Heart right ventricle (tissue), 16 donors: Measurements from ENCODE around the gene LDLRAD2. TPM values are rescaled to one million over a fixed set of nuclear protein-coding genes. Genes with fewer than 3 reads are reported as not detected.

ENCODE experiments used
- ATAC-seq, 8 donors: fragments of 200-7000 bp; cut with Tn5 transposase; one replicate each; pipeline ENCODE4 v1.9.1; 2020; ENCODE audit warnings: mild to moderate bottlenecking in 8 of 8, moderate library complexity in 8 of 8, moderate number of reproducible peaks in 1 of 8
- DNase-seq, 2 donors: peaks; one replicate each; pipeline ENCODE4 v3.0.0-alpha.2; 2020
- H3K27ac ChIP-seq, 10 donors: fragments of 200-600 bp; sonication (generic) in 2 of 10; one replicate each; pipeline versions ENCODE4 v1.5.0 to v1.8.0; 2020 to 2022; ENCODE audit warnings: mild to moderate bottlenecking in 3 of 10
- H3K27me3 ChIP-seq, 7 donors: fragments of 200-600 bp; one replicate each; pipeline ENCODE4 v1.8.0; 2021 to 2022; ENCODE audit warnings: mild to moderate bottlenecking in 2 of 7
- H3K36me3 ChIP-seq, 9 donors: fragments of 200-600 bp; sonication (generic) in 1 of 9; one replicate each; pipeline versions ENCODE4 v1.5.0 to v1.8.0; 2020 to 2022; ENCODE audit warnings: mild to moderate bottlenecking in 2 of 9
- H3K4me1 ChIP-seq, 9 donors: fragments of 200-600 bp; sonication (generic) in 1 of 9; one replicate each; pipeline versions ENCODE4 v1.5.0 to v1.8.0; 2020 to 2022; ENCODE audit warnings: mild to moderate bottlenecking in 4 of 9
- H3K4me3 ChIP-seq, 10 donors: fragments of 200-600 bp; sonication (generic) in 2 of 10; one replicate each; pipeline versions ENCODE4 v1.5.0 to v1.8.0; 2020 to 2022; ENCODE audit warnings: mild to moderate bottlenecking in 7 of 10, moderate library complexity in 2 of 10
- H3K9me3 ChIP-seq, 11 donors: fragments of 200-600 bp in 10 of 11; sonication (generic) in 2 of 11; one replicate each; pipeline versions ENCODE4 v1.5.0 to v1.8.0; 2013 to 2022; ENCODE audit warnings: mild to moderate bottlenecking in 2 of 11, control low read depth in 1 of 11, moderate library complexity in 1 of 11
- WGBS, 2 donors: extraction: QIAGEN DNeasy Blood & Tissue Kit; methylation state at CpG; one replicate each; pipeline ENCODE4 v1.1.7; 2013; ENCODE audit warnings: inconsistent platforms in 1 of 2; 5-methylcytosine and 5-hydroxymethylcytosine counted together
- intact Hi-C, 10 donors: fragments of 100-400 bp; cut with DNase I; formaldehyde crosslinking; loops; one replicate each; pipeline versions ENCODE4 v1.11.1 to v1.14.2; 2022
- polyA plus RNA-seq, 2 donors: library from polyadenylated mRNA; stranded (reverse); fragments of 200-250 nt; gene quantifications; one replicate each; pipeline ENCODE4 v1.2.3, GENCODE V29; 2013
- total RNA-seq, 10 donors: library from RNA; stranded (reverse); fragmentation: NEBNext Ultra II Directional in 3 of 10; extraction: Animal tissue kit (Norgen Biotek cat#: 25700) in 3 of 10; gene quantifications; one replicate each; pipeline versions ENCODE4 v1.2.1 to v1.2.4, GENCODE V29; 2021 to 2023
- TF ChIP-seq, protein P1 (sequence below), 9 donors: fragments of 200-600 bp; sonication (generic) in 2 of 9; IDR thresholded peaks; one replicate each; pipeline versions ENCODE4 v1.5.0 to v1.8.0; 2021 to 2022; ENCODE audit warnings: antibody characterized with exemption in 9 of 9, mild to moderate bottlenecking in 5 of 9, moderate library complexity in 1 of 9
- donor health status: Arrhythmogenic right ventricular cardiomyopathy.
- donor health status: ischemic (EF 13 %, LVEDD 7.1; RV severe dilation, severe dysfunction).
- donor health status: healthy with polysubstance abuse.
- donor health status: DM: no; HTN: yes; CAD: no.
- donor health status: DM: no; HTN: no; CAD: no.
- donor health status: ischemic (EF 25% LVEDD 6.9; RV normal size, moderate dysfunction).
- donor health status: ischemic (EF 25% LVEDD 5.7; RV mildly dilated, moderate dysfunction).
- donor health status: healthy.
- donor health status: DM: yes; HTN: yes; CAD: no.
- donor health status: Ischemic cardiomyopathy.
- donor health status: ischemic (EF 35%, LVEDD 5.7; RV mildly dilated, moderate dysfunction).
- donor health status: nonischemic (EF 11% LVEDD 7.7; RV severe dilation, severe dysfunction).
- donor health status: DM: yes; HTN: yes; CAD: no.
- donor health status: PGD.
- donor health status: ischemic (EF 29% LVEDD 5.4; RV normal size, mild dysfunction).
- donor health status: nonischemic (EF 23%, LVEDD 6.1; RV moderate dilation, normal function).

LDLRAD2 gene
- total and polyA plus RNA-seq, 12 donors = 0.05 to 5.8 (median 1.7) TPM; not detected in 8

DNA sequence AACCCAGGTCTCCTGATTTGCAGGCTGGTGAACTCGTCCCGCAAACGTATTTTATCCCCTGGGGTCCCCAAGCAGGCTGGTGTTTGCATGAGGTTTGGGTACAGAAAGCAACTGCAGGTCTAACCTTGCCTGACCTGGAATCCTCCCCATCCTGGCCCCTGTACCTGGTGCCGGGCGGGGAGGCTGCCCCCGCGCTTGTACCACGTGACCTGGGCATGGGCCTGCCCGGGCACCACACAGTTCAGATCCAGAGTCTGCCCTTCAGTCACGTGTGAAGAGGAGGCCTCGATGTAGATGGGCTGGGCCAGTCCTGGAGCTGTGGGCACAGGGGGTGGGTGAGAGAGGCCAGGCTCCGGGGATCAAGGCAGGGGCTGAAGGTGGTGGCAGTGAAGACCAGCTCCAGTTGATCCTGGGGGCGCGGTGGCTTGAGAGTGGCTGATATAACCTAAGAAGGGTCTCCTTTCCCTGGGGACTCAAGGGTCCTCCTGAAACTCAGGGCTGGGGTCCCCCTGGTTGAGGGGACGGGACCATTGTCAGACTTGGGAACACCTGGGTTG, 30.6 kb downstream of the LDLRAD2 start:
- no peaks in the 10 kb centered on the region for H3K27me3 ChIP-seq
- no peak overlapping the region for H3K27ac ChIP-seq
- TF ChIP-seq, protein P1, sequence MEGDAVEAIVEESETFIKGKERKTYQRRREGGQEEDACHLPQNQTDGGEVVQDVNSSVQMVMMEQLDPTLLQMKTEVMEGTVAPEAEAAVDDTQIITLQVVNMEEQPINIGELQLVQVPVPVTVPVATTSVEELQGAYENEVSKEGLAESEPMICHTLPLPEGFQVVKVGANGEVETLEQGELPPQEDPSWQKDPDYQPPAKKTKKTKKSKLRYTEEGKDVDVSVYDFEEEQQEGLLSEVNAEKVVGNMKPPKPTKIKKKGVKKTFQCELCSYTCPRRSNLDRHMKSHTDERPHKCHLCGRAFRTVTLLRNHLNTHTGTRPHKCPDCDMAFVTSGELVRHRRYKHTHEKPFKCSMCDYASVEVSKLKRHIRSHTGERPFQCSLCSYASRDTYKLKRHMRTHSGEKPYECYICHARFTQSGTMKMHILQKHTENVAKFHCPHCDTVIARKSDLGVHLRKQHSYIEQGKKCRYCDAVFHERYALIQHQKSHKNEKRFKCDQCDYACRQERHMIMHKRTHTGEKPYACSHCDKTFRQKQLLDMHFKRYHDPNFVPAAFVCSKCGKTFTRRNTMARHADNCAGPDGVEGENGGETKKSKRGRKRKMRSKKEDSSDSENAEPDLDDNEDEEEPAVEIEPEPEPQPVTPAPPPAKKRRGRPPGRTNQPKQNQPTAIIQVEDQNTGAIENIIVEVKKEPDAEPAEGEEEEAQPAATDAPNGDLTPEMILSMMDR (IDR thresholded peaks at IDR 0.05) = no peak
- H3K9me3 ChIP-seq = no peaks in the 10 kb centered on the region
- ATAC-seq = no peak
- no peaks in the 10 kb centered on the region for H3K4me1 ChIP-seq
- no peak for DNase-seq
- peaks cover 0 to 100% (median 97%) of the 10 kb centered on the region in 9 donors for H3K36me3 ChIP-seq
- H3K4me3 ChIP-seq = no peak overlapping the region
- WGBS, 2 donors = 90 to 91% methylated on average over 15 of the region's 15 CpGs
- intact Hi-C loops = no loop called here

DNA sequence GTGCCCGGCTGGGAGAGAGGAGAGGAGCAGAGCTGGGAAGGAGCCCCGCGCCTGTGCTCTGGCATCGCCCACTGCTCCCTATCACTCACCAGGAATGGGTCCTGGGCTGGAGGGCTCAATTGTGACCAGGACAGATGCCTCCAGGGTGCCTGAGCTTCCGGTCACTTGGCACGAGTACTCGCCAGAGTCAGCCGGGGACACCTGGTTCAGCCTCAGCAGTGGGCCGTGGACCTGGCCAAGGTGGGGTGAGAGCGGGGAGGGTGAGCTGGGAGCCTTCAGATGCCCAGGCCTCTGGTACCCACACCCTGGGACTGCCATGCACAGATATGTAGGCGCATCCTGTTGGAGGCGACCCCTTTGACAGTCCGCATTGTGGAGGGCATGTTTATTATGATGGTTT, 31.1 kb downstream of the LDLRAD2 start:
- DNase-seq (no peak), ATAC-seq (no peak)
- intact Hi-C loops = no loop called here
- Histone ChIP-seq H3K4me3 (no peak overlapping the region), H3K27ac (no peak overlapping the region), H3K27me3 (no peaks in the 10 kb centered on the region), H3K9me3 (no peaks in the 10 kb centered on the region), H3K4me1 (no peaks in the 10 kb centered on the region), H3K36me3 (peaks cover under 1 to 100% (median 97%) of the 10 kb centered on the region in 9 donors)
- 89 to 95% methylated on average over 13 of the region's 13 CpGs for WGBS, 2 donors
- TF ChIP-seq, protein P1 (IDR thresholded peaks at IDR 0.05) = no peak

DNA sequence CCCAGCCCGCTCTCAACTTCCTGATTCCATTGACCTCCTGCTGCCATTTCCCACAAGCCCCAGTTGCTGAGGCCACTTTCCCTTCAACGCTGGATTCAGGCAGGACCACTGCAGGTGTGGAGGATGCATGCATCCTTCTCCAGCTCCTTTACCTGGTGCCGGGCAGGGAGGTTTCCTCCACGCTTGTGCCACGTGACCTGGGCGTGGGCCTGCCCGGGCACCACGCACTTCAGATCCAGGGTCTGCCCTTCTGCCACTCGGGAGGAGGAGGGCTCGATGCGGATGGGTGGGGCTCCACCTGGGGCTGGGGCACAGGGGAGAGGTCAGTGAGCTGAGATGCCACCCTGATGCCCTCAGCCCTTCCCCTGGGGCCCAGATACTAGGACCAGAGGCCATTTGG, 31.9 kb downstream of the LDLRAD2 start:
- Histone ChIP-seq H3K27ac (no peak overlapping the region), H3K27me3 (no peaks in the 10 kb centered on the region), H3K36me3 (peaks cover 8 to 100% (median 97%) of the 10 kb centered on the region in 9 donors), H3K4me3 (no peak overlapping the region), H3K4me1 (no peaks in the 10 kb centered on the region), H3K9me3 (no peaks in the 10 kb centered on the region)
- DNase-seq (no peak), ATAC-seq (no peak)
- intact Hi-C loops = no loop called here
- TF ChIP-seq, protein P1 (IDR thresholded peaks at IDR 0.05) = no peak
- WGBS, 2 donors = 89 to 91% methylated on average over 11 of the region's 11 CpGs

DNA sequence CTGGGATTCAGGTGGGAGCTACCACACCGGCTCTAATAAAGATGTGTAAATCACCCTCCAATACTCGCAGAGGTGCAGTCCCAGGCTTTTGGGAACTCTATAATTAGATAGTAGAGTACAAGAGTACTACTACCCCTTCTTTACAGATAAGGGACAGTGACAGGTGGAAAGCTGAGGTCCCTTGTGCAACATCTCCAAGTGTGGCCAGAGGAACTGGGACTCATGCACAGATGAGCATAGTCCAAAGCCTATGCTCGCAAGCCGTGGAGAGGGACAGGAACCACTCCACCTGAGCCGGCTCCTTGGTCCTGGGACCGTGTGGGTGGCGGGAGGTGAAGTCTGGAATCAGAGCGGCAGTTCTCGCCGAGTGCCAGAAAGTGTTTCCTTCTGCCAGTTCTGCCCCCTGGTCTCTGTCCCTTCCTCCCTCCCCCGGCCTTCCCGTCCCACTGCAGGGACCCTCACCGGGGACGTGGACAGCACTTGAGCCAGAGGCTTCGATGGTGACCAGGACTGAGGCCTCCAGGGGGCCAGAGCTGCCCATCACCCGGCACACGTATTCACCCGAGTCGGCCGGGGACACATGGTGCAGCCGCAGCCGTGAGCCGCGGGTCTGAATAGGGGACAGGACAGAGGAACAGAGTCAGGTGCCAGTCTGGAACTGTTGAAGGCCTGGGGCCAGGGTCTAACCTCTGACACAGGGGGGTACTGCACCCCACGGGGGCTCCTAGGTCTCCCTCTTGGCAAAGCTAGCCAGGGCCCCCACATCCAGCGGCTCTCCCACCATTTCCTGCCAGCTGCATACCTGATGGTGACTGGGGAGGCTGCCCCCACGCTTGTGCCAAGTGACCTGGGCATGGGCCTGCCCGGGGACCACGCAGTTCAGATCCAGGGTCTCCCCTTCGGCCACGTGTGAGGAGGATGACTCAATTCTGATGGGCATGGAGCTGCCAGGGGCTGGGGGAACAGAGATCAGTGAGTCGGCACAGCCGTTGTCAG, 33.9 kb downstream of the LDLRAD2 start:
- no peak overlapping the region for H3K27ac ChIP-seq
- peaks cover 10 to 100% (median 98%) of the 10 kb centered on the region in 9 donors for H3K36me3 ChIP-seq
- H3K4me1 ChIP-seq = no peaks in the 10 kb centered on the region
- TF ChIP-seq, protein P1 (IDR thresholded peaks at IDR 0.05) = no peak
- intact Hi-C loops = no loop called here
- WGBS, 2 donors = 92 to 93% methylated on average over 33 of the region's 33 CpGs
- DNase-seq (no peak), ATAC-seq (no peak)
- H3K4me3 ChIP-seq = no peak overlapping the region
- no peaks in the 10 kb centered on the region for H3K9me3 ChIP-seq
- no peaks in the 10 kb centered on the region for H3K27me3 ChIP-seq
